ENCODE measurements around the gene HM13. TPM values are rescaled to one million over a fixed set of nuclear protein-coding genes. Genes with fewer than 3 reads are reported as not detected.
A peak's percentile ranks its signal among the peaks of the same experiment; 100 is the strongest.
"Not testable (repeated sequence)": the region's sequence is repeated elsewhere in the genome, so short reads cannot be mapped to it uniquely, and the experiment has no call there.

HM13 gene
- total and polyA plus RNA-seq, 3 donors from 2014 or later = 68.7 to 97.5 (median 86.7) TPM

GRCh38 chr20:31577194-31577593 is 63.0 kb downstream of the HM13 start:
- intact Hi-C loops (cut with DNase I; ENCODE audit: low total_unique reads) = no loop called here
- 75 to 77% methylated on average over 6 to 9 of the region's 9 CpGs for WGBS, 2 donors
- no peaks in the 10 kb centered on the region for H3K36me3 ChIP-seq (ENCODE audit: low read depth, missing control alignments)
- no peak overlapping the region for H3K27ac ChIP-seq
- no peak overlapping the region for H3K4me3 ChIP-seq
- H3K9me3 ChIP-seq = no peaks in the 10 kb centered on the region
- TF ChIP-seq CTCF (IDR thresholded peaks at IDR 0.05) (no peak), POLR2A (IDR thresholded peaks at IDR 0.05) (no peak)
- peaks cover 9% of the 10 kb centered on the region for H3K4me1 ChIP-seq
- no peak for DNase-seq
- no peaks in the 10 kb centered on the region for H3K27me3 ChIP-seq

- H3K4me3 ChIP-seq = peak overlapping the region; percentile 4 to 22
- no peak for TF ChIP-seq POLR2A (IDR thresholded peaks at IDR 0.05)
- no peak for TF ChIP-seq CTCF (IDR thresholded peaks at IDR 0.05)
- H3K9me3 ChIP-seq = no peaks in the 10 kb centered on the region
- intact Hi-C loops (cut with DNase I; ENCODE audit: low total_unique reads) = no loop called here
- WGBS, 2 donors = 25 to 82% methylated on average over 2 to 32 of the region's 43 CpGs
- H3K36me3 ChIP-seq (ENCODE audit: low read depth, missing control alignments) = no peaks in the 10 kb centered on the region
- no peaks in the 10 kb centered on the region for H3K27me3 ChIP-seq
- no peak overlapping the region for H3K27ac ChIP-seq
- DNase-seq = no peak
- H3K4me1 ChIP-seq = peaks cover 2% of the 10 kb centered on the region
Observed at GRCh38 chr20:31578448-31579138, 64.4 kb downstream of the HM13 start.

- no peak for TF ChIP-seq POLR2A (IDR thresholded peaks at IDR 0.05)
- TF ChIP-seq CTCF (IDR thresholded peaks at IDR 0.05) = no peak
- Histone ChIP-seq H3K27ac (no peak overlapping the region), H3K9me3 (no peaks in the 10 kb centered on the region), H3K36me3 (ENCODE audit: low read depth, missing control alignments) (no peaks in the 10 kb centered on the region), H3K4me3 (no peak overlapping the region), H3K27me3 (no peaks in the 10 kb centered on the region), H3K4me1 (no peaks in the 10 kb centered on the region)
- DNase-seq = no peak
- 67 to 71% methylated on average over 6 of the region's 6 CpGs for WGBS, 2 donors
- intact Hi-C loops (cut with DNase I; ENCODE audit: low total_unique reads) = no loop called here
Observed at GRCh38 chr20:31579245-31579644, 65.0 kb downstream of the HM13 start.

GRCh38 chr20:31579941-31580651 is 65.9 kb downstream of the HM13 start:
- H3K4me3 ChIP-seq; DNase-seq; H3K27me3 ChIP-seq; H3K9me3 ChIP-seq; H3K27ac ChIP-seq; intact Hi-C loops (cut with DNase I; ENCODE audit: low total_unique reads); H3K36me3 ChIP-seq (ENCODE audit: low read depth, missing control alignments); H3K4me1 ChIP-seq: not testable (repeated sequence)
- WGBS, 2 donors = 84 to 95% methylated on average over 17 of the region's 17 CpGs

- Histone ChIP-seq H3K27me3 (no peaks in the 10 kb centered on the region), H3K4me1 (no peaks in the 10 kb centered on the region), H3K9me3 (no peaks in the 10 kb centered on the region), H3K36me3 (ENCODE audit: low read depth, missing control alignments) (no peaks in the 10 kb centered on the region), H3K27ac (no peak overlapping the region), H3K4me3 (no peak overlapping the region)
- no peak for DNase-seq
- WGBS, 2 donors = 73 to 76% methylated on average over 7 of the region's 7 CpGs
- intact Hi-C loops (cut with DNase I; ENCODE audit: low total_unique reads) = no loop called here
- TF ChIP-seq POLR2A (IDR thresholded peaks at IDR 0.05) (no peak), CTCF (IDR thresholded peaks at IDR 0.05) (no peak)
Observed at GRCh38 chr20:31580706-31581105, 66.5 kb downstream of the HM13 start.

All from testis (tissue), 3 donors.